ENCODE results near the gene JAK1. TPM values are rescaled to one million over a fixed set of nuclear protein-coding genes. Genes with fewer than 3 reads are reported as not detected.

Gene JAK1
- total and polyA plus RNA-seq, 2 of the 8 experiments (the other 6 are each of a cell fraction or from before 2014, with no cell fraction given) = 7.8 to 24.5 TPM

DNA sequence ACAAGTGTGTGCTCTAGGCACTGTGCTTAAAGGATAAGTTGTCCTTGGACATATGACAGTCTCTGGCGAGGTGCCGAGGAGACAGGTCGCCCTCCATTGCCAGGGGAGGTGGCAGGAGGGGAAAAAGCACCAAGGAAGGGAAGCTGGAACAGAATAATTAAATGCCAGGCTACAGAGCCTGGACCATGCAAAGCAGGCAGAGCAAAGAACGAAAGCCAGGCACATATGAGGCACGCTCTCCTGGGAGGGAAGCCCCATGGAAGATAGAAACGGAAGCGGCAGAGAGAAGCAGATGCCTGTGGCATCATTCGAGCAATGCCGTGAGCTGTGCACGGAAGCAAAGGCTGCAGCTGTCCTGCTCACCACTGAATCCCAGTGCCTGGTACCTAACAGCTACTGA lies 91.2 kb downstream of the JAK1 start:
- Histone ChIP-seq H3K27me3 (replicated peaks in 1 of 4; ENCODE audit: control insufficient read depth in 3 of 4, extremely low read depth in 1 of 4, insufficient read depth in 3 of 4, low read length in 3 of 4) (no peaks in the 10 kb centered on the region), H3K4ac (replicated peaks; ENCODE audit: insufficient read length, low read depth, low read length) (no peak overlapping the region), H2BK15ac (ENCODE audit: low read length) (no peak overlapping the region), H3K4me2 (ENCODE audit: insufficient read depth in 1 of 2, low read depth in 2 of 2, low read length in 2 of 2) (no peak overlapping the region), H3K4me1 (replicated peaks in 1 of 4; ENCODE audit: control insufficient read depth in 3 of 4, insufficient read depth in 4 of 4, low read length in 3 of 4) (peaks cover 0 to 3% (median 1%) of the 10 kb centered on the region in 4 experiments; a peak in 2 of 7 replicates), H2BK5ac (ENCODE audit: low read depth, low read length) (no peak overlapping the region), H2BK20ac (ENCODE audit: low read length) (no peak overlapping the region), H4K8ac (ENCODE audit: extremely low read depth, insufficient read depth, low read length) (no peak overlapping the region), H3K9me3 (ENCODE audit: insufficient read depth in 2 of 2, low read depth in 1 of 2, low read length in 1 of 2) (no peaks in the 10 kb centered on the region), H2AFZ (ENCODE audit: low read length) (no peak overlapping the region), H4K20me1 (replicated peaks in 1 of 2; ENCODE audit: control insufficient read depth in 1 of 2, insufficient read depth in 2 of 2, low read length in 2 of 2) (no peaks in the 10 kb centered on the region), H4K91ac (replicated peaks; ENCODE audit: insufficient read length, low read length) (no peak overlapping the region), H3K27ac (ENCODE audit: low read depth, low read length) (no peak overlapping the region), H2AK5ac (ENCODE audit: low read depth, low read length) (no peak overlapping the region), H3K36me3 (ENCODE audit: control insufficient read depth in 2 of 4, insufficient read depth in 4 of 4, low read length in 3 of 4) (no peaks in the 10 kb centered on the region; a peak in 1 of 8 replicates), H2BK120ac (replicated peaks; ENCODE audit: low read depth, low read length) (no peak overlapping the region), H3K4me3 (ENCODE audit: extremely low read depth in 1 of 4, insufficient read depth in 2 of 4, low read depth in 3 of 4, low read length in 4 of 4) (no peak overlapping the region), H3K56ac (replicated peaks; ENCODE audit: insufficient read length, low read depth, low read length) (no peak overlapping the region), H3K23me2 (ENCODE audit: low read depth, low read length) (no peaks in the 10 kb centered on the region), H3K14ac (ENCODE audit: insufficient read length) (no peak overlapping the region), H4K5ac (ENCODE audit: insufficient read length, low read depth, low read length) (no peak overlapping the region), H3K79me1 (ENCODE audit: low read depth, low read length) (no peaks in the 10 kb centered on the region), H3K9ac (replicated peaks in 1 of 4; ENCODE audit: extremely low read depth in 1 of 4, low read depth in 3 of 4, low read length in 3 of 4) (no peak overlapping the region), H2BK12ac (ENCODE audit: low read depth, low read length) (no peak overlapping the region), H3K23ac (ENCODE audit: insufficient read length) (no peak overlapping the region), H3K18ac (ENCODE audit: extremely low read depth, low read length) (no peak overlapping the region), H3K79me2 (ENCODE audit: control insufficient read depth in 1 of 2, insufficient read depth in 2 of 2, low read length in 2 of 2) (no peaks in the 10 kb centered on the region)
- TF ChIP-seq TAF7 (optimal IDR thresholded peaks at IDR 0.05; ENCODE audit: borderline replicate concordance, low read depth, low read length) (no peak), TAF1 (IDR thresholded peaks at IDR 0.05; ENCODE audit: low read depth, low read length) (no peak), PHF8 (conservative IDR thresholded peaks at IDR 0.05; ENCODE audit: low read depth, low read length) (no peak), RBBP5 (IDR thresholded peaks at IDR 0.05; ENCODE audit: borderline replicate concordance, low read depth, low read length) (no peak), JUN (IDR thresholded peaks at IDR 0.05; ENCODE audit: low read depth, low read length) (no peak), SP4 (IDR thresholded peaks at IDR 0.05; ENCODE audit: low read length) (no peak)
- ChIA-PET POLR2A (ENCODE audit: partially characterized antibody) (no interaction called here), CTCF (ENCODE audit: partially characterized antibody) (no interaction called here)
- FAIRE-seq (no peak), DNase-seq (ENCODE audit: low read depth in 1 of 2, low spot score in 2 of 2) (no peak)
- WGBS, 2 experiments (ENCODE audit: extremely low coverage in 1 of 2, insufficient coverage in 1 of 2, insufficient read length in 1 of 2, insufficient replicate concordance in 2 of 2, low coverage in 1 of 2, low lambda C conversion rate in 2 of 2, missing lambda C conversion rate in 1 of 2) = 94% methylated on average over 10 of the region's 10 CpGs; no CpG with 5 or more reads in 1 of the 2 experiments

Data from H1 (cell line).